HepG2 (cell line): ENCODE results near the gene RPL19. TPM values are rescaled to one million over a fixed set of nuclear protein-coding genes. Genes with fewer than 3 reads are reported as not detected.

Source experiments
- ATAC-seq: fragments of 200-7000 bp; cut with Tn5 transposase; 3 replicates; pipeline ENCODE4 v1.9.1; 2020; ENCODE audit warnings: mild to moderate bottlenecking, moderate library complexity
- BruUV-seq: library from RNA; stranded (reverse); fragments of 400-500 nt; replicated peaks from 2 replicates; lab custom pipeline; 2021; lab: Mats Ljungman, UMichigan
- CTCF ChIA-PET: fragments of 300-600 bp; formaldehyde crosslinking; extraction: SDS; loops from one replicate; lab custom pipeline; 2021; ENCODE audit warnings: low total read pairs, inconsistent platforms, low intra/inter-chr PET ratio; lab: Yijun Ruan, JAX
- POLR2A ChIA-PET: fragments of 350-600 bp; sonication (Branson Sonifier 250); formaldehyde crosslinking; loops from one replicate; lab custom pipeline; 2020; ENCODE audit warnings: antibody characterized with exemption, inconsistent platforms; lab: Yijun Ruan, JAX
- DNase-seq: peaks from one replicate; pipeline ENCODE4 v3.0.0-alpha.2; 2015; ENCODE audit warnings: low spot score
- FAIRE-seq: peaks from 3 replicates; lab custom pipeline; 2011; peaks lifted over from hg19 to GRCh38; lab: Jason Lieb, UNC
- H2AFZ ChIP-seq: one replicate; pipeline ENCODE4 v1.6.1; 2011; ENCODE audit warnings: low read length, inconsistent platforms
- H3K27ac ChIP-seq: fragments of 300-600 bp; 3 replicates; pipeline ENCODE4 v1.8.0; 2011; ENCODE audit warnings: mixed run types, mild to moderate bottlenecking, mixed read lengths, low read length, inconsistent platforms; ENCODE audit not compliant: insufficient read depth; ENCODE audit errors: extremely low read length
- H3K27me3 ChIP-seq, 2 experiments: fragments of 200-600 bp in 1 of 2; 2 replicates in 1 of 2; 3 replicates in 1 of 2; pipeline versions ENCODE4 v1.6.0 to v1.8.0; 2011; ENCODE audit warnings: low read length in 2 of 2, mild to moderate bottlenecking in 2 of 2, moderate library complexity in 2 of 2, inconsistent platforms in 1 of 2; ENCODE audit not compliant: insufficient read depth in 2 of 2, control insufficient read depth in 1 of 2
- H3K36me3 ChIP-seq, 2 experiments: fragments of 200-600 bp in 1 of 2; replicated peaks in 1 of 2; 2 replicates in 1 of 2; 3 replicates in 1 of 2; pipeline versions ENCODE4 v1.5.1 to v1.8.0; 2011; ENCODE audit warnings: low read length in 2 of 2, inconsistent platforms in 1 of 2; ENCODE audit not compliant: insufficient read depth in 2 of 2, control insufficient read depth in 1 of 2
- H3K4me1 ChIP-seq: 2 replicates; pipeline ENCODE4 v1.5.1; 2012; ENCODE audit warnings: low read length, inconsistent platforms; ENCODE audit not compliant: insufficient read depth
- H3K4me2 ChIP-seq: 2 replicates; pipeline ENCODE4 v1.6.0; 2011; ENCODE audit warnings: low read depth, low read length, inconsistent platforms
- H3K4me3 ChIP-seq, 3 experiments: fragments of 200-600 bp in 1 of 3; sonication (generic), shearing (Covaris generic) in 1 of 3; replicated peaks in 1 of 3; 2 replicates each; pipeline ENCODE4 v1.5.1; 2011 to 2016; ENCODE audit warnings: low read length in 3 of 3, inconsistent platforms in 2 of 3, low read depth in 2 of 3, mild to moderate bottlenecking in 2 of 3, control low read depth in 1 of 3, mixed read lengths in 1 of 3; ENCODE audit not compliant: insufficient read depth in 1 of 3
- H3K79me2 ChIP-seq: one replicate; pipeline ENCODE4 v1.6.1; 2011; ENCODE audit warnings: low read length, inconsistent platforms; ENCODE audit not compliant: insufficient read depth
- H3K9ac ChIP-seq: 2 replicates; pipeline ENCODE4 v1.6.0; 2011; ENCODE audit warnings: mild to moderate bottlenecking, low read depth, low read length, inconsistent platforms; ENCODE audit not compliant: insufficient read depth
- H3K9me3 ChIP-seq: 2 replicates; pipeline ENCODE4 v1.5.1; 2012; ENCODE audit warnings: mild to moderate bottlenecking, low read length
- H4K20me1 ChIP-seq: 2 replicates; pipeline ENCODE4 v1.6.0; 2011; ENCODE audit warnings: inconsistent platforms, mild to moderate bottlenecking, low read length, moderate library complexity; ENCODE audit not compliant: insufficient read depth
- HMG20A ChIP-seq: IDR thresholded peaks from 2 replicates; pipeline ENCODE4 v1.6.1; 2016; ENCODE audit warnings: borderline replicate concordance
- KDM2A ChIP-seq: sonication (generic); formaldehyde crosslinking; IDR thresholded peaks from 2 replicates; pipeline ENCODE4 v1.4.0; 2020; ENCODE audit warnings: low read depth, missing genetic modification reagents, borderline replicate concordance
- MAZ ChIP-seq, 2 experiments: sonication (generic) in 1 of 2; formaldehyde crosslinking in 1 of 2; IDR thresholded peaks; 2 replicates each; pipeline versions ENCODE4 v1.5.0 to v1.6.1; 2012 to 2020; ENCODE audit warnings: low read depth in 2 of 2, mild to moderate bottlenecking in 2 of 2, borderline replicate concordance in 1 of 2, improper control_type of control experiment in 1 of 2, low read length in 1 of 2, missing genetic modification reagents in 1 of 2, moderate library complexity in 1 of 2
- NONO ChIP-seq, 2 experiments: fragments of 450-650 bp in 1 of 2; sonication (generic) in 1 of 2; formaldehyde crosslinking in 1 of 2; IDR thresholded peaks in 1 of 2; conservative IDR thresholded peaks in 1 of 2; 2 replicates each; pipeline versions ENCODE4 v1.6.1 to v1.8.0; 2017 to 2022; ENCODE audit warnings: mild to moderate bottlenecking in 1 of 2, missing genetic modification reagents in 1 of 2, moderate library complexity in 1 of 2
- PHB2 ChIP-seq: fragments of 450-650 bp; IDR thresholded peaks from 2 replicates; pipeline ENCODE4 v1.6.1; 2018; ENCODE audit not compliant: partially characterized antibody
- POGK ChIP-seq: sonication (generic); formaldehyde crosslinking; conservative IDR thresholded peaks from 2 replicates; pipeline ENCODE4 v1.8.0; 2022; ENCODE audit warnings: mild to moderate bottlenecking, moderate library complexity, missing genetic modification reagents
- RAD21 ChIP-seq: fragments of 450-650 bp; formaldehyde crosslinking; IDR thresholded peaks from 2 replicates; pipeline ENCODE4 v1.5.0; 2020; ENCODE audit warnings: mild to moderate bottlenecking
- RBM39 ChIP-seq: fragments of 200-400 bp; formaldehyde crosslinking; IDR thresholded peaks from one replicate; pipeline ENCODE4 v1.6.1; 2018; ENCODE audit warnings: antibody characterized with exemption, mild to moderate bottlenecking, low read depth, low read length; ENCODE audit not compliant: poor library complexity, severe bottlenecking
- RFX3 ChIP-seq: IDR thresholded peaks from 2 replicates; pipeline ENCODE4 v1.6.1; 2016; ENCODE audit warnings: missing biosample characterization, missing genetic modification reagents
- SALL2 ChIP-seq: sonication (generic); formaldehyde crosslinking; IDR thresholded peaks from 2 replicates; pipeline ENCODE4 v1.8.1; 2023; ENCODE audit warnings: mild to moderate bottlenecking, missing genetic modification reagents, inconsistent platforms
- STAG1 ChIP-seq: sonication (generic); formaldehyde crosslinking; IDR thresholded peaks from 2 replicates; pipeline ENCODE4 v1.4.0; 2020; ENCODE audit warnings: missing genetic modification reagents
- XRCC5 ChIP-seq: fragments of 200-400 bp; formaldehyde crosslinking; optimal IDR thresholded peaks from 2 replicates; pipeline ENCODE3; 2017; ENCODE audit warnings: mild to moderate bottlenecking, low read length
- ZFX ChIP-seq: sonication (generic); formaldehyde crosslinking; IDR thresholded peaks from 2 replicates; pipeline ENCODE4 v1.4.0; 2020; ENCODE audit warnings: mild to moderate bottlenecking, low read depth, missing genetic modification reagents, moderate library complexity
- ZNF124 ChIP-seq: sonication (generic); formaldehyde crosslinking; IDR thresholded peaks from 2 replicates; pipeline ENCODE4 v1.4.0; 2020; ENCODE audit warnings: missing genetic modification reagents
- ZNF577 ChIP-seq: sonication (generic); formaldehyde crosslinking; IDR thresholded peaks from 2 replicates; pipeline ENCODE4 v1.4.0; 2020; ENCODE audit warnings: mild to moderate bottlenecking, low read depth, missing genetic modification reagents, borderline replicate concordance
- ZNF598 ChIP-seq: sonication (generic); formaldehyde crosslinking; IDR thresholded peaks from 2 replicates; pipeline ENCODE4 v1.5.1; 2020; ENCODE audit warnings: mild to moderate bottlenecking, missing genetic modification reagents, borderline replicate concordance
- ZNF891 ChIP-seq: sonication (generic); formaldehyde crosslinking; IDR thresholded peaks from 2 replicates; pipeline ENCODE4 v1.5.0; 2020; ENCODE audit warnings: mild to moderate bottlenecking, missing genetic modification reagents
- WGBS: methylation state at CpG from one replicate; pipeline ENCODE4 v1.1.6; 2017; ENCODE audit warnings: low lambda C conversion rate; 5-methylcytosine and 5-hydroxymethylcytosine counted together
- in situ Hi-C: cut with HindIII; loops from 2 replicates; pipeline ENCODE4 v1.10.0; 2017; ENCODE audit warnings: low pct_unique_long_range_greater_than_20kb; ENCODE audit not compliant: extremely low pct_ligation_motif_present
- intact Hi-C: fragments of 100-400 bp; cut with micrococcal nuclease; formaldehyde crosslinking; loops from one replicate; pipeline ENCODE4 v1.10.0; 2022; ENCODE audit not compliant: unreplicated experiment
- polyA plus RNA-seq, 8 experiments: library from polyadenylated mRNA; depleted of rRNA in 3 of 8; stranded (reverse) in 7 of 8; unstranded in 1 of 8; fragments of >200 nt; fragmentation: Illumina TruSeq in 4 of 8; extraction: Trizol in 4 of 8; gene quantifications; 2 replicates each; pipeline versions ENCODE4 v1.2.1 to v1.2.3, GENCODE V29; 2011 to 2016; ENCODE audit warnings: low read depth in 4 of 8, missing spikeins in 1 of 8, mixed read lengths in 1 of 8; ENCODE audit not compliant: insufficient read depth in 1 of 8
- total RNA-seq, 5 experiments: library from RNA; depleted of rRNA; stranded (reverse); fragments of >200 nt; fragmentation: Illumina TruSeq; extraction: Trizol; gene quantifications; 2 replicates each; pipeline ENCODE4 v1.2.3, GENCODE V29; 2016; ENCODE audit warnings: low read depth in 1 of 5
- TF ChIP-seq, protein P1 (sequence below): sonication (generic); formaldehyde crosslinking; IDR thresholded peaks from 2 replicates; pipeline ENCODE4 v1.4.0; 2020; ENCODE audit warnings: missing genetic modification reagents

Gene RPL19
- total and polyA plus RNA-seq, 2 of the 13 experiments (the other 11 are each of a cell fraction or from before 2014, with no cell fraction given), result 2,522 to 2,768 TPM

DNA sequence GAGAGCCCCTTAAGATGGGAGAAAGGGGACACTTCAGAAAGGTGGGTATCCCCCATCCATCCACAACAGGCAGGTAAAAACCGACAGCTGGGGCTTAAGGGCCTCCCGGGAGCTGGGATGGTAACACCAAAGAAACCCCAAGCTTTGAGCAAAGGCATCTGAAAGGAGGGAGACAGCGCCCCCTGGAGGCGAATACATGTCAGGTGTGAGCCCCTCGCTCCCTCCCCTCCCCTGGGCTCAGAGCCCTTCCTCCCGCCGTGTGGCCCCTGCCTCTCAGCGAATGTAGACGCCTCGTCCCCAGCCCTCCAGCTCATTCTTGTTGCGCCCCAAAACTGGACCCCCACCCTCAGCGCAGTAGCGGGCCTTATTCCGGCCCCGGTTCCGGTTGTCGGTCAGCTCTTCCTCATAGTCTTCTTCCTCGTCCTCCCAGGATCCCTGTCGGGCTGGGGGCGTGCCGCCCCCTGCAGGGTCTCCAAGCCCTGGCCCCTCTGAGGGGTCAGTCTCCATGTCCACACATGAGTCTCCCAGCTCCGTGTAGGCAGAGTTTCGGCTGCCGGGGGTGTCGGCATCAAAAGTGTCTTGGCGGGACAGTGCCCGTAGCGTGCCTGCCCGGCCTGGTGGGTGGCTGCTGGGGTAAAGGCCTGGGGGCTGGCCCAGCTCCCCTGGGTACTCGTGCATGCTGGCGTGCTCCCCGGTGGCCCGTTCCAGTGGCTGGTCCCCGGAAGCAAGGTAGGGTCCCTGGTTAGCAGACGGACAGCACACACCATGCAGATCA lies 25.0 kb upstream of the RPL19 start:
- H2AFZ ChIP-seq, result no peak overlapping the region
- H3K36me3 ChIP-seq, result no peaks in the 10 kb centered on the region
- in situ Hi-C loops, result loop anchor here (25.0 kb wide), 1 partner anchor 413 kb away; the partner anchor contains the start of gene PSMB3
- no TSS peak for BruUV-seq
- no peak overlapping the region for H3K9ac ChIP-seq
- H3K4me2 ChIP-seq, result no peak overlapping the region
- intact Hi-C loops, result loop anchor here (1.0 kb wide), 1 partner anchor 192 kb away; no protein-coding TSS in a partner anchor
- POLR2A ChIA-PET, result interaction anchor here (0.7 to 1.6 kb wide), 2 partner anchors 11 to 25 kb away, joined by 3 to 5 read pairs; partner anchors contain the start of gene RPL19
- no peaks in the 10 kb centered on the region for H3K4me1 ChIP-seq
- no peak overlapping the region for H3K27ac ChIP-seq
- H4K20me1 ChIP-seq, result no peaks in the 10 kb centered on the region; the same call in 1 of the 2 replicates
- 68% methylated on average over 32 of the region's 35 CpGs for WGBS
- no peak overlapping the region for H3K4me3 ChIP-seq
- CTCF ChIA-PET, result interaction anchor here (0.5 to 2.0 kb wide), 4 partner anchors 11 to 192 kb away, joined by 3 to 8 read pairs (median 3); no protein-coding TSS in a partner anchor
- no peaks in the 10 kb centered on the region for H3K27me3 ChIP-seq
- peak; percentile 88 for ATAC-seq
- no peaks in the 10 kb centered on the region for H3K79me2 ChIP-seq
- DNase-seq, result peak; percentile 65
- FAIRE-seq, result peak; percentile 89
- H3K9me3 ChIP-seq, result no peaks in the 10 kb centered on the region
- TF ChIP-seq MAZ (IDR thresholded peaks at IDR 0.05; ENCODE audit: borderline replicate concordance, low read depth, low read length) (peak; percentile 77), MAZ (CRISPR knock-in tag; IDR thresholded peaks at IDR 0.05; ENCODE audit: low read depth) (no peak), RAD21 (CRISPR knock-in tag) (no peak), KDM2A (CRISPR knock-in tag) (peak; percentile 16; the same call in 1 of the 2 replicates), PHB2 (no peak), ZNF891 (CRISPR knock-in tag) (peak; percentile 24; the same call in 1 of the 2 replicates), ZFX (no peak), RBM39 (peak; percentile 29), ZNF124 (CRISPR knock-in tag) (no peak), ZNF598 (CRISPR knock-in tag) (0 out of 2 replicates have a peak, but pooled peaks have one; percentile 49), POGK (no peak), RFX3 (CRISPR knock-in tag) (no peak), XRCC5 (peak; percentile 32), HMG20A (CRISPR knock-in tag) (no peak), STAG1 (CRISPR knock-in tag) (peak; percentile 68), ZNF577 (CRISPR knock-in tag) (no peak), SALL2 (CRISPR knock-in tag) (no peak), NONO (IDR thresholded peaks at IDR 0.05) (no peak), NONO (CRISPR knock-in tag; conservative IDR thresholded peaks at IDR 0.05) (0 out of 2 replicates have a peak, but pooled peaks have one; percentile 12)
- TF ChIP-seq, protein P1, sequence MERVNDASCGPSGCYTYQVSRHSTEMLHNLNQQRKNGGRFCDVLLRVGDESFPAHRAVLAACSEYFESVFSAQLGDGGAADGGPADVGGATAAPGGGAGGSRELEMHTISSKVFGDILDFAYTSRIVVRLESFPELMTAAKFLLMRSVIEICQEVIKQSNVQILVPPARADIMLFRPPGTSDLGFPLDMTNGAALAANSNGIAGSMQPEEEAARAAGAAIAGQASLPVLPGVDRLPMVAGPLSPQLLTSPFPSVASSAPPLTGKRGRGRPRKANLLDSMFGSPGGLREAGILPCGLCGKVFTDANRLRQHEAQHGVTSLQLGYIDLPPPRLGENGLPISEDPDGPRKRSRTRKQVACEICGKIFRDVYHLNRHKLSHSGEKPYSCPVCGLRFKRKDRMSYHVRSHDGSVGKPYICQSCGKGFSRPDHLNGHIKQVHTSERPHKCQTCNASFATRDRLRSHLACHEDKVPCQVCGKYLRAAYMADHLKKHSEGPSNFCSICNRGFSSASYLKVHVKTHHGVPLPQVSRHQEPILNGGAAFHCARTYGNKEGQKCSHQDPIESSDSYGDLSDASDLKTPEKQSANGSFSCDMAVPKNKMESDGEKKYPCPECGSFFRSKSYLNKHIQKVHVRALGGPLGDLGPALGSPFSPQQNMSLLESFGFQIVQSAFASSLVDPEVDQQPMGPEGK (CRISPR knock-in tag), result peak; percentile 48
